Stomach (tissue), 4 donors: ENCODE measurements around the gene TRIP13.

Experiments used
- CTCF ChIP-seq, 7 experiments: fragments of 450-650 bp in 4 of 7; fragments of 200-600 bp in 3 of 7; sonication (generic) in 3 of 7; IDR thresholded peaks; one replicate each; pipeline ENCODE4 v1.5.1; 2016 to 2019; ENCODE audit warnings: antibody characterized with exemption in 7 of 7, control low read depth in 2 of 7, mild to moderate bottlenecking in 1 of 7
- POLR2A ChIP-seq, 4 donors: fragments of 450-650 bp; IDR thresholded peaks; one replicate each; pipeline ENCODE4 v1.6.1; 2016; ENCODE audit warnings: antibody characterized with exemption in 4 of 4, control low read depth in 2 of 4, mild to moderate bottlenecking in 1 of 4, moderate library complexity in 1 of 4
- POLR2AphosphoS5 ChIP-seq, 3 donors: sonication (generic); formaldehyde crosslinking; IDR thresholded peaks; one replicate each; pipeline ENCODE4 v1.6.1; 2016; ENCODE audit warnings: antibody characterized with exemption in 3 of 3

DNA sequence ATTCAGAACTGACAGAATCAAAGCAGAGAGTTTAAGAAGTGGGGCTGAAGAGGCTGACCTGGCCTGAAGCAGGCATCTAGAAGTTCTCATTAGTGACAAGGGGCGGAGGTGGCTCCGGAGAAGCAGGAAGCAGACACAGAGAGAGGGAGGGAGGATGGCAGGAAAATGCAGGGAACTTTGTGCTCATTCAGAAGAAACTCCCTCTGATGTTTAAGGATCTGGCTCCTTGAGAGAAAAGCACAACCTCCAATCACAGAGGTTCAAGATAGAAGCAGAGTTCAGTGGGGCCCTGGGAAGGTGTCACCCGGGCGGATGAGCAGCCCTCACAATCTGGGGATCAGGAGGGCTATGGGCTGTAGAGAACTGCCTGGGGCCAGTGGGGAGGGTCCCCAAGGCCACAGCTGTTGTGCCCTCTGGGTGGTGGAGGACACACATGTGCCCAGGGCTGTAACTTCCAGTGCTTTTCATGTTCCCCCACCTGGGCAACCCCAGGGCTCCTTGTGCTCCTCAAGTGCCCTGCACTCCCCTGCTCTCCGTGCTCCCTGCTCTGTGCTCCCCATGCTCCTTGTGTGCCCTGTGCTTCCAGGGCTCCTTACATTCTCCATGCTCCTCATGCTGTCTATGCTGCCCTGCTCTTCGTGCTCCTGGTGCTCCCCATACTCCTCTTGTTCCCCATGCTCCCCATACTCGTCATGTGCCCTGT lies 51.4 kb downstream of the TRIP13 start:
- TF ChIP-seq CTCF (IDR thresholded peaks at IDR 0.05) (no peak), POLR2A (IDR thresholded peaks at IDR 0.05) (no peak), POLR2AphosphoS5 (IDR thresholded peaks at IDR 0.05) (no peak)
